ENCODE measurements around the gene CLCN3.

GRCh38 chr4:169730564-169730963 is 110.2 kb downstream of the CLCN3 start:
- TF ChIP-seq, protein P1, sequence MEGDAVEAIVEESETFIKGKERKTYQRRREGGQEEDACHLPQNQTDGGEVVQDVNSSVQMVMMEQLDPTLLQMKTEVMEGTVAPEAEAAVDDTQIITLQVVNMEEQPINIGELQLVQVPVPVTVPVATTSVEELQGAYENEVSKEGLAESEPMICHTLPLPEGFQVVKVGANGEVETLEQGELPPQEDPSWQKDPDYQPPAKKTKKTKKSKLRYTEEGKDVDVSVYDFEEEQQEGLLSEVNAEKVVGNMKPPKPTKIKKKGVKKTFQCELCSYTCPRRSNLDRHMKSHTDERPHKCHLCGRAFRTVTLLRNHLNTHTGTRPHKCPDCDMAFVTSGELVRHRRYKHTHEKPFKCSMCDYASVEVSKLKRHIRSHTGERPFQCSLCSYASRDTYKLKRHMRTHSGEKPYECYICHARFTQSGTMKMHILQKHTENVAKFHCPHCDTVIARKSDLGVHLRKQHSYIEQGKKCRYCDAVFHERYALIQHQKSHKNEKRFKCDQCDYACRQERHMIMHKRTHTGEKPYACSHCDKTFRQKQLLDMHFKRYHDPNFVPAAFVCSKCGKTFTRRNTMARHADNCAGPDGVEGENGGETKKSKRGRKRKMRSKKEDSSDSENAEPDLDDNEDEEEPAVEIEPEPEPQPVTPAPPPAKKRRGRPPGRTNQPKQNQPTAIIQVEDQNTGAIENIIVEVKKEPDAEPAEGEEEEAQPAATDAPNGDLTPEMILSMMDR (IDR thresholded peaks at IDR 0.05): no peak
- no peak for TF ChIP-seq POLR2A (IDR thresholded peaks at IDR 0.05)
- TF ChIP-seq POLR2AphosphoS5 (IDR thresholded peaks at IDR 0.05; ENCODE audit: insufficient read depth in 1 of 2, low read depth in 1 of 2): no peak

Measured in vagina (tissue), 2 donors.